Heart right ventricle (tissue), 16 donors: Measurements from ENCODE around the gene PLSCR1. TPM values are rescaled to one million over a fixed set of nuclear protein-coding genes. Genes with fewer than 3 reads are reported as not detected.

Source experiments
- ATAC-seq, 8 donors: fragments of 200-7000 bp; cut with Tn5 transposase; one replicate each; pipeline ENCODE4 v1.9.1; 2020; ENCODE audit warnings: mild to moderate bottlenecking in 8 of 8, moderate library complexity in 8 of 8, moderate number of reproducible peaks in 1 of 8
- DNase-seq, 2 donors: peaks; one replicate each; pipeline ENCODE4 v3.0.0-alpha.2; 2020
- H3K27ac ChIP-seq, 10 donors: fragments of 200-600 bp; sonication (generic) in 2 of 10; one replicate each; pipeline versions ENCODE4 v1.5.0 to v1.8.0; 2020 to 2022; ENCODE audit warnings: mild to moderate bottlenecking in 3 of 10
- H3K27me3 ChIP-seq, 7 donors: fragments of 200-600 bp; one replicate each; pipeline ENCODE4 v1.8.0; 2021 to 2022; ENCODE audit warnings: mild to moderate bottlenecking in 2 of 7
- H3K36me3 ChIP-seq, 9 donors: fragments of 200-600 bp; sonication (generic) in 1 of 9; one replicate each; pipeline versions ENCODE4 v1.5.0 to v1.8.0; 2020 to 2022; ENCODE audit warnings: mild to moderate bottlenecking in 2 of 9
- H3K4me1 ChIP-seq, 9 donors: fragments of 200-600 bp; sonication (generic) in 1 of 9; one replicate each; pipeline versions ENCODE4 v1.5.0 to v1.8.0; 2020 to 2022; ENCODE audit warnings: mild to moderate bottlenecking in 4 of 9
- H3K4me3 ChIP-seq, 10 donors: fragments of 200-600 bp; sonication (generic) in 2 of 10; one replicate each; pipeline versions ENCODE4 v1.5.0 to v1.8.0; 2020 to 2022; ENCODE audit warnings: mild to moderate bottlenecking in 7 of 10, moderate library complexity in 2 of 10
- H3K9me3 ChIP-seq, 11 donors: fragments of 200-600 bp in 10 of 11; sonication (generic) in 2 of 11; one replicate each; pipeline versions ENCODE4 v1.5.0 to v1.8.0; 2013 to 2022; ENCODE audit warnings: mild to moderate bottlenecking in 2 of 11, control low read depth in 1 of 11, moderate library complexity in 1 of 11
- WGBS, 2 donors: extraction: QIAGEN DNeasy Blood & Tissue Kit; methylation state at CpG; one replicate each; pipeline ENCODE4 v1.1.7; 2013; ENCODE audit warnings: inconsistent platforms in 1 of 2; 5-methylcytosine and 5-hydroxymethylcytosine counted together
- intact Hi-C, 10 donors: fragments of 100-400 bp; cut with DNase I; formaldehyde crosslinking; loops; one replicate each; pipeline versions ENCODE4 v1.11.1 to v1.14.2; 2022
- polyA plus RNA-seq, 2 donors: library from polyadenylated mRNA; stranded (reverse); fragments of 200-250 nt; gene quantifications; one replicate each; pipeline ENCODE4 v1.2.3, GENCODE V29; 2013
- total RNA-seq, 10 donors: library from RNA; stranded (reverse); fragmentation: NEBNext Ultra II Directional in 3 of 10; extraction: Animal tissue kit (Norgen Biotek cat#: 25700) in 3 of 10; gene quantifications; one replicate each; pipeline versions ENCODE4 v1.2.1 to v1.2.4, GENCODE V29; 2021 to 2023
- TF ChIP-seq, protein P1 (sequence below), 9 donors: fragments of 200-600 bp; sonication (generic) in 2 of 9; IDR thresholded peaks; one replicate each; pipeline versions ENCODE4 v1.5.0 to v1.8.0; 2021 to 2022; ENCODE audit warnings: antibody characterized with exemption in 9 of 9, mild to moderate bottlenecking in 5 of 9, moderate library complexity in 1 of 9
- donor health status: Arrhythmogenic right ventricular cardiomyopathy.
- donor health status: ischemic (EF 13 %, LVEDD 7.1; RV severe dilation, severe dysfunction).
- donor health status: healthy with polysubstance abuse.
- donor health status: DM: no; HTN: yes; CAD: no.
- donor health status: DM: no; HTN: no; CAD: no.
- donor health status: ischemic (EF 25% LVEDD 6.9; RV normal size, moderate dysfunction).
- donor health status: ischemic (EF 25% LVEDD 5.7; RV mildly dilated, moderate dysfunction).
- donor health status: healthy.
- donor health status: DM: yes; HTN: yes; CAD: no.
- donor health status: Ischemic cardiomyopathy.
- donor health status: ischemic (EF 35%, LVEDD 5.7; RV mildly dilated, moderate dysfunction).
- donor health status: nonischemic (EF 11% LVEDD 7.7; RV severe dilation, severe dysfunction).
- donor health status: DM: yes; HTN: yes; CAD: no.
- donor health status: PGD.
- donor health status: ischemic (EF 29% LVEDD 5.4; RV normal size, mild dysfunction).
- donor health status: nonischemic (EF 23%, LVEDD 6.1; RV moderate dilation, normal function).

Gene PLSCR1
- total and polyA plus RNA-seq, 12 donors: 11.7 to 72.6 (median 20.9) TPM

DNA sequence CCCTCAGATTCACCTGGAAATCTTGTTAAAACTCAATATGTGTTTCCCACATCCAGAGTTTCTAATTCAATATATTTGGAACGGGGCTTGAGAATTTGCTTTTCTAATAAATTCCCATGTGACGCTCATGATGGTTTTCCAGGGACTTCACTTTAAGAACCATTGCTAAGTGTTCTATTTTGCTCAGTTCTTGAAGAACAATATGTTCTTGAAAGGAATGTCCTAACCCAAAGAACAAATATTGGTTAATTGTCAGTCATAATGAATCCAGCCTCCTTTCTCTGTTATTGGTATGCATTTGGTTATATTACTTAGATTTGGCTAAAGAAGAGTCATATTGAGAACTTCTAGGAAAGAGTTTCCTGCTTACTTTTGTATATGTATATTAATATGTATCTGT lies 70.7 kb downstream of the PLSCR1 start:
- Histone ChIP-seq H3K27ac (no peak overlapping the region), H3K4me3 (no peak overlapping the region), H3K9me3 (no peaks in the 10 kb centered on the region), H3K27me3 (peaks cover 0 to 11% (median 0%) of the 10 kb centered on the region in 7 donors), H3K4me1 (peaks cover 0 to 14% (median 9%) of the 10 kb centered on the region in 9 donors), H3K36me3 (no peaks in the 10 kb centered on the region)
- TF ChIP-seq, protein P1, sequence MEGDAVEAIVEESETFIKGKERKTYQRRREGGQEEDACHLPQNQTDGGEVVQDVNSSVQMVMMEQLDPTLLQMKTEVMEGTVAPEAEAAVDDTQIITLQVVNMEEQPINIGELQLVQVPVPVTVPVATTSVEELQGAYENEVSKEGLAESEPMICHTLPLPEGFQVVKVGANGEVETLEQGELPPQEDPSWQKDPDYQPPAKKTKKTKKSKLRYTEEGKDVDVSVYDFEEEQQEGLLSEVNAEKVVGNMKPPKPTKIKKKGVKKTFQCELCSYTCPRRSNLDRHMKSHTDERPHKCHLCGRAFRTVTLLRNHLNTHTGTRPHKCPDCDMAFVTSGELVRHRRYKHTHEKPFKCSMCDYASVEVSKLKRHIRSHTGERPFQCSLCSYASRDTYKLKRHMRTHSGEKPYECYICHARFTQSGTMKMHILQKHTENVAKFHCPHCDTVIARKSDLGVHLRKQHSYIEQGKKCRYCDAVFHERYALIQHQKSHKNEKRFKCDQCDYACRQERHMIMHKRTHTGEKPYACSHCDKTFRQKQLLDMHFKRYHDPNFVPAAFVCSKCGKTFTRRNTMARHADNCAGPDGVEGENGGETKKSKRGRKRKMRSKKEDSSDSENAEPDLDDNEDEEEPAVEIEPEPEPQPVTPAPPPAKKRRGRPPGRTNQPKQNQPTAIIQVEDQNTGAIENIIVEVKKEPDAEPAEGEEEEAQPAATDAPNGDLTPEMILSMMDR (IDR thresholded peaks at IDR 0.05): no peak
- WGBS, 2 donors: 81 to 89% methylated on average over 2 of the region's 2 CpGs
- intact Hi-C loops: no loop called here
- ATAC-seq: peak in 1 of 8 donors; percentile 43
- DNase-seq: no peak

DNA sequence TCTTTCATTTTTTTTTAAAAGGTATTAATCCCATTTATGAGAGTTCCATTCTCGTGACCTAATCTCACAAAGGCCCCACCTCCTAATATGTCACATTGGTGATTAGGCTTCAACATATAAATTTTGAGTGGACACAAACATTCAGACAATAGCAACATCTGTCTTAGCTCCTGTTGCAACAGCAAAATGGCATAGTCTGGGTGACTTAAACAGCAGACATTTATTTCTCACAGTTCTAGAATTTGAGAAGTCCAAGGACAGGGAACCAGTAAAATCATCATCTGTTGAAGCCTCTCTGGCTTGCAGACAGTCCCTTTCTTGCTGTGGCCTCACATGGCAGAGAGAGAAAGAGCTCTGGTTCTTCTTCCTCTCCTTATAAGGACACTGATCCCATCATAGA lies 71.8 kb downstream of the PLSCR1 start:
- peaks cover 0 to 10% (median 0%) of the 10 kb centered on the region in 7 donors for H3K27me3 ChIP-seq
- ATAC-seq: no peak
- intact Hi-C loops: no loop called here
- no peak for DNase-seq
- peaks cover 0 to 18% (median 9%) of the 10 kb centered on the region in 9 donors for H3K4me1 ChIP-seq
- no peaks in the 10 kb centered on the region for H3K36me3 ChIP-seq
- no peak overlapping the region for H3K27ac ChIP-seq
- WGBS, 2 donors: 96% methylated on average over 1 of the region's 1 CpG
- TF ChIP-seq, protein P1 (IDR thresholded peaks at IDR 0.05): no peak
- no peak overlapping the region for H3K4me3 ChIP-seq
- no peaks in the 10 kb centered on the region for H3K9me3 ChIP-seq

DNA sequence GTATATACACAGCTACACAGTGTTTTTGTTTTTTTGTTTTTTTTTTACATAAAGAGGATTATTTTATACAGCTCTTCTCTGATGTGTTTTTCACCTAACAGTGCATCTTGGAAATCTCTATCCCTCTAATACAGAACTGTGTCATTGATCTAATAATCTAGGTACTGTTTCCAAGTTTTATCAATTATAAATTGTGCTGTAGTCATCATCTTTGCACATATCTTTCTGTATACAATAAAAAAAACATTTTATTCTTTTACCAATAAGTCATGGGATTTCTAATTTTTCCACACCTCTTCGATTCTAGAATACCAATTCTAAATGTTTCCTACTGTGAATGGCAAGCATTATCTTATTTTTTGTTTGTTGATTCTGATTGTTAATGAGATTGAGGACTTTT lies 73.4 kb downstream of the PLSCR1 start:
- TF ChIP-seq, protein P1 (IDR thresholded peaks at IDR 0.05): no peak

DNA sequence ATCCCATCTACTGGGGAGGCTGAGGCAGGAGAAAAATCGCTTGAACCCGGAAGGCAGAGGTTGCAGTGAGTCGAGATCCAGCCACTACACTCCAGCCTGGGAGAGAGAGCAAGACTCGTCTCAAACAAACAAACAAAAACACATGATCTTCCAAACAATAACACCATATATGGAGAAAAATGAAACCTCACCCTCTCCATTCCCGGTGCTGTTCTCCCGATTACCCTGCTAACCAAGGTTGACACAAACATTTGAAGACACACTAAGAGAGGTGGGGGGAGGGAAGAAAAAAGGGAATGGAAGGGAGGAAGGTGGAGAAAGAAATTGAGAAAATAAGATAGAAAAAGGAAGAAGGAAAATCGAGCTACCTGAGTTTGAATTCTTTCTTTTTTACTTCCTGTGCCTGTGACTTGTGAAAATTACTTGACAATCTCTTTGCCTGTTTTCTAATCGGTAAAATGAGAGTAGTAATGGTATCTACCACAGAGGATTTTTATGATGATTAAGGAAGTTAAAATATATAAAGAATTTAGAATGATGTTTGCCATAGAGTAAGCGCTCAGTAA lies 73.9 kb downstream of the PLSCR1 start:
- intact Hi-C loops: no loop called here
- TF ChIP-seq, protein P1 (IDR thresholded peaks at IDR 0.05): no peak
- no peaks in the 10 kb centered on the region for H3K9me3 ChIP-seq
- H3K4me3 ChIP-seq: no peak overlapping the region
- peaks cover 0 to 8% (median 0%) of the 10 kb centered on the region in 7 donors for H3K27me3 ChIP-seq
- H3K36me3 ChIP-seq: no peaks in the 10 kb centered on the region
- ATAC-seq: no peak
- no peak overlapping the region for H3K27ac ChIP-seq
- 91 to 92% methylated on average over 9 of the region's 9 CpGs for WGBS, 2 donors
- peaks cover 0 to 18% (median 9%) of the 10 kb centered on the region in 9 donors for H3K4me1 ChIP-seq
- no peak for DNase-seq

More for the DNA sequence above, 73.4 kb downstream of the PLSCR1 start:
- ATAC-seq (no peak), DNase-seq (no peak)
- intact Hi-C loops: no loop called here
- Histone ChIP-seq H3K4me1 (peaks cover 0 to 18% (median 9%) of the 10 kb centered on the region in 9 donors), H3K36me3 (no peaks in the 10 kb centered on the region), H3K27me3 (peaks cover 0 to 8% (median 0%) of the 10 kb centered on the region in 7 donors), H3K9me3 (no peaks in the 10 kb centered on the region), H3K27ac (no peak overlapping the region), H3K4me3 (no peak overlapping the region)
- 97 to 98% methylated on average over 1 of the region's 1 CpG for WGBS, 2 donors
